ENCODE results near the gene LUC7L3.

Gene LUC7L3

GRCh38 chr17:50763716-50764475, 44.5 kb downstream of the LUC7L3 start:
- ATAC-seq (ENCODE audit: insufficient read depth, low read depth) (no peak), DNase-seq (no peak)
- Histone ChIP-seq H3K9ac (ENCODE audit: low read depth, low read length) (no peak overlapping the region), H3K4me3 (ENCODE audit: low read depth in 1 of 2, low read length in 2 of 2) (no peak overlapping the region), H4K20me1 (ENCODE audit: insufficient read depth, low read length) (peaks cover 5% of the 10 kb centered on the region; the same call in 1 of the 2 replicates), H3K36me3 (ENCODE audit: insufficient read depth, low read length) (no peaks in the 10 kb centered on the region), H3K4me1 (ENCODE audit: insufficient read depth, low read length) (no peaks in the 10 kb centered on the region), H3K79me2 (ENCODE audit: insufficient read depth, low read length) (no peaks in the 10 kb centered on the region), H3K27ac (ENCODE audit: low read length) (no peak overlapping the region), H3K4me2 (ENCODE audit: insufficient read depth, low read length) (no peak overlapping the region), H2AFZ (ENCODE audit: low read depth, low read length) (no peak overlapping the region), H3K9me3 (ENCODE audit: insufficient read depth, low read length, severe bottlenecking) (no peaks in the 10 kb centered on the region), H3K27me3 (ENCODE audit: insufficient read depth, low read length, poor library complexity) (peaks cover 15% of the 10 kb centered on the region)
- TF ChIP-seq EZH2 (IDR thresholded peaks at IDR 0.05; ENCODE audit: borderline replicate concordance, low read depth, low read length, severe bottlenecking) (no peak), CTCF (IDR thresholded peaks at IDR 0.05; ENCODE audit: borderline replicate concordance, extremely low read depth, low read length, poor library complexity, severe bottlenecking) (no peak)

- Histone ChIP-seq H3K27me3 (ENCODE audit: insufficient read depth, low read length, poor library complexity) (peaks cover 15% of the 10 kb centered on the region), H2AFZ (ENCODE audit: low read depth, low read length) (no peak overlapping the region), H4K20me1 (ENCODE audit: insufficient read depth, low read length) (peaks cover 5% of the 10 kb centered on the region; the same call in 1 of the 2 replicates), H3K79me2 (ENCODE audit: insufficient read depth, low read length) (no peaks in the 10 kb centered on the region), H3K9me3 (ENCODE audit: insufficient read depth, low read length, severe bottlenecking) (no peaks in the 10 kb centered on the region), H3K27ac (ENCODE audit: low read length) (no peak overlapping the region), H3K4me3 (ENCODE audit: low read depth in 1 of 2, low read length in 2 of 2) (no peak overlapping the region), H3K36me3 (ENCODE audit: insufficient read depth, low read length) (no peaks in the 10 kb centered on the region), H3K4me1 (ENCODE audit: insufficient read depth, low read length) (no peaks in the 10 kb centered on the region), H3K4me2 (ENCODE audit: insufficient read depth, low read length) (no peak overlapping the region), H3K9ac (ENCODE audit: low read depth, low read length) (no peak overlapping the region)
- TF ChIP-seq EZH2 (IDR thresholded peaks at IDR 0.05; ENCODE audit: borderline replicate concordance, low read depth, low read length, severe bottlenecking) = no peak
- TF ChIP-seq CTCF (IDR thresholded peaks at IDR 0.05; ENCODE audit: borderline replicate concordance, extremely low read depth, low read length, poor library complexity, severe bottlenecking) = no peak
- no peak for ATAC-seq (ENCODE audit: insufficient read depth, low read depth)
- DNase-seq = no peak
Measured at GRCh38 chr17:50764734-50765149, 45.3 kb downstream of the LUC7L3 start.

- Histone ChIP-seq H3K4me3 (ENCODE audit: low read depth in 1 of 2, low read length in 2 of 2) (no peak overlapping the region), H3K4me2 (ENCODE audit: insufficient read depth, low read length) (no peak overlapping the region), H3K4me1 (ENCODE audit: insufficient read depth, low read length) (no peaks in the 10 kb centered on the region), H3K9me3 (ENCODE audit: insufficient read depth, low read length, severe bottlenecking) (no peaks in the 10 kb centered on the region), H3K27me3 (ENCODE audit: insufficient read depth, low read length, poor library complexity) (peaks cover 15% of the 10 kb centered on the region), H2AFZ (ENCODE audit: low read depth, low read length) (no peak overlapping the region), H3K79me2 (ENCODE audit: insufficient read depth, low read length) (no peaks in the 10 kb centered on the region), H4K20me1 (ENCODE audit: insufficient read depth, low read length) (peaks cover 5% of the 10 kb centered on the region; the same call in 1 of the 2 replicates), H3K27ac (ENCODE audit: low read length) (no peak overlapping the region), H3K9ac (ENCODE audit: low read depth, low read length) (no peak overlapping the region), H3K36me3 (ENCODE audit: insufficient read depth, low read length) (no peaks in the 10 kb centered on the region)
- no peak for DNase-seq
- no peak for ATAC-seq (ENCODE audit: insufficient read depth, low read depth)
- TF ChIP-seq CTCF (IDR thresholded peaks at IDR 0.05; ENCODE audit: borderline replicate concordance, extremely low read depth, low read length, poor library complexity, severe bottlenecking) = no peak
- TF ChIP-seq EZH2 (IDR thresholded peaks at IDR 0.05; ENCODE audit: borderline replicate concordance, low read depth, low read length, severe bottlenecking) = no peak
Measured at GRCh38 chr17:50765454-50766221, 46.2 kb downstream of the LUC7L3 start.
